A549 (cell line): ENCODE results near the gene GRID1. TPM values are rescaled to one million over a fixed set of nuclear protein-coding genes. Genes with fewer than 3 reads are reported as not detected.

Experiments
- ATAC-seq, 2 experiments: fragments of 200-7000 bp in 1 of 2; fragments of >200 bp in 1 of 2; cut with Nextera tagmentation in 1 of 2; cut with Tn5 transposase in 1 of 2; 3 replicates each; pipeline versions ENCODE4 v1.8.0 to v1.9.1; 2018 to 2020; ENCODE audit warnings: mild to moderate bottlenecking in 1 of 2, moderate library complexity in 1 of 2
- CTCF ChIA-PET: fragments of 300-600 bp; sonication (Branson Sonifier 250); formaldehyde crosslinking; extraction: SDS; loops from one replicate; lab custom pipeline; 2021; ENCODE audit warnings: antibody characterized with exemption, inconsistent platforms; lab: Yijun Ruan, JAX
- POLR2A ChIA-PET: fragments of 350-600 bp; formaldehyde crosslinking; extraction: SDS; loops from one replicate; lab custom pipeline; 2021; ENCODE audit warnings: antibody characterized with exemption, inconsistent platforms; lab: Yijun Ruan, JAX
- DNase-seq, 2 experiments: peaks; one replicate each; pipeline versions ENCODE4 v3.0.0 to v3.0.0-alpha.2; 2011 to 2016; ENCODE audit warnings: low read depth in 1 of 2, low spot score in 1 of 2
- FAIRE-seq: peaks from 2 replicates; lab custom pipeline; 2011; peaks lifted over from hg19 to GRCh38; lab: Jason Lieb, UNC
- H3K27ac ChIP-seq, 2 experiments: fragments of >200 bp; sonication (Bioruptor Twin); formaldehyde crosslinking; 3 replicates each; pipeline ENCODE4 v1.5.1; 2016 to 2017
- H3K4me1 ChIP-seq: fragments of >200 bp; sonication (Bioruptor Twin); formaldehyde crosslinking; 3 replicates; pipeline ENCODE4 v1.6.1; 2016
- H3K4me2 ChIP-seq: fragments of >200 bp; sonication (Bioruptor Twin); formaldehyde crosslinking; 3 replicates; pipeline ENCODE4 v1.6.1; 2016
- H3K4me3 ChIP-seq: fragments of >200 bp; sonication (Bioruptor Twin); formaldehyde crosslinking; 3 replicates; pipeline ENCODE4 v1.5.1; 2016
- H3K9me3 ChIP-seq: fragments of >200 bp; sonication (Bioruptor Twin); formaldehyde crosslinking; 3 replicates; pipeline ENCODE4 v1.6.1; 2016
- BHLHE40 ChIP-seq: IDR thresholded peaks from 2 replicates; pipeline ENCODE4 v1.6.1; 2012; ENCODE audit warnings: low read depth, low read length, inconsistent platforms
- CEBPB ChIP-seq, 2 experiments: fragments of >200 bp in 1 of 2; sonication (Bioruptor Twin) in 1 of 2; formaldehyde crosslinking in 1 of 2; IDR thresholded peaks; 2 replicates each; pipeline ENCODE4 v1.6.1; 2012 to 2016
- CHD4 ChIP-seq: fragments of 200-600 bp; sonication (generic); IDR thresholded peaks from 2 replicates; pipeline ENCODE4 v1.6.1; 2016; ENCODE audit warnings: antibody characterized with exemption, mild to moderate bottlenecking, borderline replicate concordance
- CTCF ChIP-seq: fragments of >200 bp; sonication (Bioruptor Twin); formaldehyde crosslinking; IDR thresholded peaks from 3 replicates; pipeline ENCODE4 v1.5.1; 2016
- E2F6 ChIP-seq: IDR thresholded peaks from 2 replicates; pipeline ENCODE4 v1.6.1; 2012; ENCODE audit warnings: low read depth, borderline replicate concordance
- EP300 ChIP-seq, 2 experiments: fragments of >200 bp; sonication (Bioruptor Twin); formaldehyde crosslinking; IDR thresholded peaks; 2 replicates in 1 of 2; 3 replicates in 1 of 2; pipeline ENCODE4 v1.6.1; 2016 to 2017
- HDAC2 ChIP-seq: fragments of 200-600 bp; sonication (generic); IDR thresholded peaks from 2 replicates; pipeline ENCODE4 v1.6.1; 2016
- HMGXB4 ChIP-seq: fragments of 250-450 bp; sonication (Bioruptor Pico); IDR thresholded peaks from 2 replicates; pipeline ENCODE4 v1.5.0; 2021; ENCODE audit warnings: mild to moderate bottlenecking, moderate library complexity, borderline replicate concordance
- HOXA7 ChIP-seq: fragments of 250-450 bp; sonication (Bioruptor Pico); IDR thresholded peaks from 2 replicates; pipeline ENCODE4 v1.5.0; 2020; ENCODE audit warnings: mild to moderate bottlenecking, moderate library complexity
- HOXB13 ChIP-seq: fragments of 250-450 bp; sonication (Bioruptor Pico); IDR thresholded peaks from 2 replicates; pipeline ENCODE4 v1.5.0; 2020; ENCODE audit warnings: low read depth, mild to moderate bottlenecking, moderate library complexity
- HOXB5 ChIP-seq: fragments of 250-450 bp; sonication (Bioruptor Pico); IDR thresholded peaks from 2 replicates; pipeline ENCODE4 v1.5.0; 2020; ENCODE audit warnings: mild to moderate bottlenecking, moderate library complexity
- JUN ChIP-seq, 2 experiments: fragments of >200 bp; sonication (Bioruptor Twin); formaldehyde crosslinking; IDR thresholded peaks; 2 replicates in 1 of 2; 3 replicates in 1 of 2; pipeline ENCODE4 v1.6.1; 2016 to 2017
- JUNB ChIP-seq: fragments of >200 bp; sonication (Bioruptor Twin); formaldehyde crosslinking; IDR thresholded peaks from 2 replicates; pipeline ENCODE4 v1.6.1; 2016
- KDM1A ChIP-seq: fragments of 200-600 bp; sonication (generic); IDR thresholded peaks from 2 replicates; pipeline ENCODE4 v1.6.1; 2016; ENCODE audit warnings: low read depth, mild to moderate bottlenecking
- KDM5A ChIP-seq: fragments of 200-600 bp; sonication (generic); IDR thresholded peaks from 2 replicates; pipeline ENCODE4 v1.6.1; 2016; ENCODE audit warnings: antibody characterized with exemption, mild to moderate bottlenecking
- MAZ ChIP-seq: fragments of 150-350 bp; IDR thresholded peaks from 2 replicates; pipeline ENCODE4 v1.6.1; 2014; ENCODE audit warnings: antibody characterized with exemption, low read depth, low read length, borderline replicate concordance
- PHF8 ChIP-seq: fragments of 200-600 bp; sonication (generic); IDR thresholded peaks from 2 replicates; pipeline ENCODE4 v1.6.1; 2016; ENCODE audit warnings: low read depth, mild to moderate bottlenecking, antibody characterized with exemption, moderate library complexity, borderline replicate concordance
- POLR2A ChIP-seq: IDR thresholded peaks from 2 replicates; pipeline ENCODE4 v1.6.1; 2012; ENCODE audit warnings: mild to moderate bottlenecking, low read length
- RCOR1 ChIP-seq: fragments of 150-350 bp; IDR thresholded peaks from 2 replicates; pipeline ENCODE4 v1.6.1; 2014; ENCODE audit warnings: antibody characterized with exemption, low read length, low read depth
- RNF2 ChIP-seq: fragments of 200-600 bp; sonication (generic); IDR thresholded peaks from 2 replicates; pipeline ENCODE4 v1.6.1; 2016; ENCODE audit warnings: low read depth, mild to moderate bottlenecking, antibody characterized with exemption, moderate library complexity, borderline replicate concordance
- SMC3 ChIP-seq: fragments of >200 bp; sonication (Bioruptor Twin); formaldehyde crosslinking; IDR thresholded peaks from 3 replicates; pipeline ENCODE4 v1.6.1; 2018; ENCODE audit warnings: inconsistent platforms
- TFCP2L1 ChIP-seq: fragments of 250-450 bp; sonication (Bioruptor Pico); IDR thresholded peaks from 2 replicates; pipeline ENCODE4 v1.5.0; 2021; ENCODE audit warnings: mild to moderate bottlenecking
- TP53 ChIP-seq: fragments of 250-450 bp; sonication (Bioruptor Pico); IDR thresholded peaks from 2 replicates; pipeline ENCODE4 v1.5.0; 2021; ENCODE audit warnings: mild to moderate bottlenecking, moderate library complexity
- ZC3H11A ChIP-seq: fragments of 450-650 bp; IDR thresholded peaks from 2 replicates; pipeline ENCODE4 v1.6.1; 2014; ENCODE audit warnings: antibody characterized with exemption, mild to moderate bottlenecking
- ZNF302 ChIP-seq: fragments of 250-450 bp; sonication (Bioruptor Pico); IDR thresholded peaks from 2 replicates; pipeline ENCODE4 v1.9.0; 2021; ENCODE audit warnings: inconsistent platforms, mild to moderate bottlenecking, moderate library complexity
- WGBS: methylation state at CpG from one replicate; pipeline ENCODE4 v1.1.6; 2017; ENCODE audit errors: missing lambda C conversion rate; 5-methylcytosine and 5-hydroxymethylcytosine counted together
- polyA plus RNA-seq, 4 experiments: library from polyadenylated mRNA; depleted of rRNA in 3 of 4; stranded (reverse); fragments of >200 nt; fragmentation: RNase III in 1 of 4; extraction: RNeasy Plus Mini Kit Qiagen cat#74134 plus additional on column Dnase treatment in 1 of 4; gene quantifications; 2 replicates in 3 of 4; 3 replicates in 1 of 4; pipeline ENCODE4 v1.2.3, GENCODE V29; 2011 to 2017

The GRID1 gene
- polyA plus RNA-seq, 2 of the 4 experiments (the other 2 are of a cell fraction): 0.14 to 0.30 TPM

- ATAC-seq: no peak
- Histone ChIP-seq H3K27ac (no peak overlapping the region), H3K9me3 (no peaks in the 10 kb centered on the region), H3K4me2 (no peak overlapping the region), H3K4me3 (no peak overlapping the region), H3K4me1 (no peaks in the 10 kb centered on the region)
- no peak for FAIRE-seq
- POLR2A ChIA-PET: no interaction called here
- WGBS: 29% methylated on average over 1 of the region's 1 CpG
- DNase-seq: no peak
- no peak for TF ChIP-seq EP300 (IDR thresholded peaks at IDR 0.05)
- CTCF ChIA-PET: interaction anchor here (0.6 to 1.2 kb wide), 2 partner anchors 21 to 386 kb away, joined by 3 read pairs; no protein-coding TSS in a partner anchor
These were observed 149.7 kb downstream of the GRID1 start for GRCh38 chr10:86216886-86217285.

GRCh38 chr10:86215712-86216111 lies 150.9 kb downstream of the GRID1 start:
- TF ChIP-seq CEBPB (IDR thresholded peaks at IDR 0.05) (no peak), CTCF (no peak), SMC3 (no peak), RCOR1 (no peak), KDM5A (no peak), ZNF302 (no peak), HMGXB4 (CRISPR knock-in tag) (no peak), HDAC2 (no peak), HOXB5 (CRISPR knock-in tag) (no peak), POLR2A (no peak), RNF2 (no peak), EP300 (IDR thresholded peaks at IDR 0.05) (no peak)
- no peak overlapping the region for H3K27ac ChIP-seq
- H3K4me3 ChIP-seq: no peak overlapping the region
- CTCF ChIA-PET: interaction anchor here (1.2 kb wide), 1 partner anchor 20 kb away, joined by 3 read pairs; no protein-coding TSS in a partner anchor
- no peaks in the 10 kb centered on the region for H3K4me1 ChIP-seq
- POLR2A ChIA-PET: no interaction called here
- no peaks in the 10 kb centered on the region for H3K9me3 ChIP-seq
- ATAC-seq (no peak), DNase-seq (no peak), FAIRE-seq (no peak)
- no peak overlapping the region for H3K4me2 ChIP-seq
- 9% methylated on average over 5 of the region's 5 CpGs for WGBS

- H3K4me1 ChIP-seq: no peaks in the 10 kb centered on the region
- ATAC-seq (no peak), FAIRE-seq (no peak)
- H3K4me3 ChIP-seq: no peak overlapping the region
- TF ChIP-seq POLR2A: no peak
- TF ChIP-seq, all 56 proteins: peak for 0
- no peak overlapping the region for H3K4me2 ChIP-seq
- no peak for DNase-seq
- no peaks in the 10 kb centered on the region for H3K9me3 ChIP-seq
- no peak overlapping the region for H3K27ac ChIP-seq
- POLR2A ChIA-PET: no interaction called here
- CTCF ChIA-PET: no interaction called here
- 33% methylated on average over 4 of the region's 4 CpGs for WGBS
These were observed 151.5 kb downstream of the GRID1 start for GRCh38 chr10:86215046-86215445.

GRCh38 chr10:86213148-86213547 lies 153.4 kb downstream of the GRID1 start:
- CTCF ChIA-PET: no interaction called here
- WGBS: 30% methylated on average over 7 of the region's 7 CpGs
- no peak for FAIRE-seq
- DNase-seq: no peak
- Histone ChIP-seq H3K4me1 (no peaks in the 10 kb centered on the region), H3K9me3 (no peaks in the 10 kb centered on the region)
- no peak for ATAC-seq
- POLR2A ChIA-PET: no interaction called here
- TF ChIP-seq HOXB13 (no peak), CHD4 (no peak)
- TF ChIP-seq, all 56 proteins: peak for 0
- no peak overlapping the region for H3K4me2 ChIP-seq
- no peak overlapping the region for H3K27ac ChIP-seq
- H3K4me3 ChIP-seq: no peak overlapping the region

GRCh38 chr10:86212391-86212700 lies 154.2 kb downstream of the GRID1 start:
- Histone ChIP-seq H3K9me3 (no peaks in the 10 kb centered on the region), H3K4me1 (no peaks in the 10 kb centered on the region), H3K4me2 (no peak overlapping the region), H3K4me3 (no peak overlapping the region), H3K27ac (no peak overlapping the region)
- ChIA-PET CTCF (no interaction called here), POLR2A (no interaction called here)
- FAIRE-seq: no peak
- no peak for ATAC-seq
- 5% methylated on average over 6 of the region's 6 CpGs for WGBS
- DNase-seq: no peak
- TF ChIP-seq JUNB (no peak), TFCP2L1 (CRISPR knock-in tag) (no peak), JUN (IDR thresholded peaks at IDR 0.05) (no peak), PHF8 (no peak), CEBPB (IDR thresholded peaks at IDR 0.05) (no peak), BHLHE40 (no peak), TP53 (CRISPR knock-in tag) (no peak), KDM1A (no peak), ZC3H11A (no peak), MAZ (no peak), RCOR1 (no peak), E2F6 (no peak), HDAC2 (no peak), HOXA7 (CRISPR knock-in tag) (no peak), ZNF302 (no peak)
